IMR-90 (cell line): ENCODE data around the gene KRTAP5-6. TPM values are rescaled to one million over a fixed set of nuclear protein-coding genes. Genes with fewer than 3 reads are reported as not detected.

Source experiments
- ATAC-seq: fragments of 200-7000 bp; cut with Tn5 transposase; 2 replicates; pipeline ENCODE4 v1.9.1; 2020; ENCODE audit warnings: low read depth, mild to moderate bottlenecking, moderate library complexity
- Bru-seq: library from RNA; stranded (reverse); fragments of 400-500 nt; gene quantifications from one replicate; lab custom pipeline; 2021; lab: Mats Ljungman, UMichigan
- BruChase-seq, 2 experiments: library from RNA; stranded (reverse); fragments of 400-500 nt; gene quantifications; one replicate each; lab custom pipeline; 2021; lab: Mats Ljungman, UMichigan
- BruUV-seq: library from RNA; stranded (reverse); fragments of 400-500 nt; replicated peaks from 2 replicates; lab custom pipeline; 2021; lab: Mats Ljungman, UMichigan
- CTCF ChIA-PET: fragments of 300-600 bp; formaldehyde crosslinking; extraction: SDS; loops from one replicate; lab custom pipeline; 2021; ENCODE audit warnings: antibody characterized with exemption; lab: Yijun Ruan, JAX
- POLR2A ChIA-PET: fragments of 300-600 bp; sonication (Branson Sonifier 250); formaldehyde crosslinking; loops from one replicate; lab custom pipeline; 2022; ENCODE audit warnings: antibody characterized with exemption; ENCODE audit not compliant: unreplicated experiment; lab: Charles Lee
- DNase-seq: peaks from one replicate; pipeline ENCODE4 v3.0.0; 2013
- H2AFZ ChIP-seq: replicated peaks from 2 replicates; pipeline ENCODE3; 2013; ENCODE audit warnings: low read length, mild to moderate bottlenecking; ENCODE audit not compliant: poor library complexity
- H2AK5ac ChIP-seq: 2 replicates; pipeline ENCODE4 v1.6.1; 2013; ENCODE audit warnings: low read depth, low read length, inconsistent platforms
- H2AK9ac ChIP-seq: replicated peaks from 2 replicates; pipeline ENCODE3; 2013; ENCODE audit warnings: mild to moderate bottlenecking, low read depth, low read length, moderate library complexity; ENCODE audit not compliant: poor library complexity
- H2BK120ac ChIP-seq: 2 replicates; pipeline ENCODE4 v1.6.1; 2013; ENCODE audit warnings: low read depth, low read length, inconsistent platforms
- H2BK15ac ChIP-seq: 3 replicates; pipeline ENCODE4 v1.6.1; 2013; ENCODE audit warnings: low read depth, low read length, inconsistent platforms
- H2BK20ac ChIP-seq: 2 replicates; pipeline ENCODE4 v1.6.1; 2013; ENCODE audit warnings: low read depth, mild to moderate bottlenecking, inconsistent platforms, low read length, moderate library complexity
- H2BK5ac ChIP-seq: 2 replicates; pipeline ENCODE4 v1.6.1; 2013; ENCODE audit warnings: mild to moderate bottlenecking, low read depth, low read length, inconsistent platforms; ENCODE audit not compliant: poor library complexity, severe bottlenecking
- H3K14ac ChIP-seq: replicated peaks from 2 replicates; pipeline ENCODE4 v1.6.1; 2013; ENCODE audit warnings: low read depth, low read length, inconsistent platforms
- H3K18ac ChIP-seq: 2 replicates; pipeline ENCODE4 v1.6.1; 2013; ENCODE audit warnings: low read depth, low read length, control low read depth
- H3K23ac ChIP-seq: 2 replicates; pipeline ENCODE4 v1.6.1; 2013; ENCODE audit warnings: low read depth, low read length, inconsistent platforms
- H3K27ac ChIP-seq: 2 replicates; pipeline ENCODE4 v1.5.1; 2013; ENCODE audit warnings: mild to moderate bottlenecking, control low read depth, low read length; ENCODE audit not compliant: insufficient read depth
- H3K27me3 ChIP-seq: 2 replicates; pipeline ENCODE4 v1.6.1; 2013; ENCODE audit warnings: low read length; ENCODE audit not compliant: control insufficient read depth, insufficient read depth
- H3K36me3 ChIP-seq: 2 replicates; pipeline ENCODE4 v1.6.1; 2013; ENCODE audit warnings: low read length, mixed read lengths; ENCODE audit not compliant: control insufficient read depth, insufficient read depth
- H3K4ac ChIP-seq: 2 replicates; pipeline ENCODE4 v1.6.1; 2013; ENCODE audit warnings: low read depth, low read length, inconsistent platforms
- H3K4me1 ChIP-seq: 2 replicates; pipeline ENCODE4 v1.6.1; 2013; ENCODE audit warnings: low read length, mixed read lengths; ENCODE audit not compliant: control insufficient read depth, insufficient read depth
- H3K4me2 ChIP-seq: 2 replicates; pipeline ENCODE4 v1.6.1; 2013; ENCODE audit warnings: low read depth, mild to moderate bottlenecking, control low read depth, low read length, moderate library complexity
- H3K4me3 ChIP-seq: 2 replicates; pipeline ENCODE4 v1.5.1; 2013; ENCODE audit warnings: low read depth, mild to moderate bottlenecking, control low read depth, low read length, moderate library complexity; ENCODE audit not compliant: insufficient read depth
- H3K56ac ChIP-seq: 2 replicates; pipeline ENCODE4 v1.6.1; 2013; ENCODE audit warnings: low read length, inconsistent platforms; ENCODE audit not compliant: insufficient read depth; ENCODE audit errors: extremely low read depth
- H3K79me1 ChIP-seq, 2 experiments: 2 replicates each; pipeline ENCODE4 v1.6.1; 2013; ENCODE audit warnings: low read length in 2 of 2, inconsistent platforms in 1 of 2, low read depth in 1 of 2
- H3K9ac ChIP-seq: 2 replicates; pipeline ENCODE4 v1.6.1; 2013; ENCODE audit warnings: low read depth, low read length, control low read depth
- H3K9me1 ChIP-seq: 2 replicates; pipeline ENCODE4 v1.6.1; 2013; ENCODE audit warnings: low read length, inconsistent platforms; ENCODE audit not compliant: insufficient read depth
- H3K9me3 ChIP-seq: 2 replicates; pipeline ENCODE4 v1.6.1; 2013; ENCODE audit warnings: low read length; ENCODE audit not compliant: control insufficient read depth, insufficient read depth
- H4K20me1 ChIP-seq: 2 replicates; pipeline ENCODE4 v1.6.1; 2013; ENCODE audit warnings: low read length, inconsistent platforms; ENCODE audit not compliant: insufficient read depth
- H4K5ac ChIP-seq: 2 replicates; pipeline ENCODE4 v1.6.1; 2013; ENCODE audit warnings: mild to moderate bottlenecking, low read depth, low read length, control low read depth
- H4K8ac ChIP-seq, 2 experiments: 2 replicates each; pipeline ENCODE4 v1.6.1; 2013; ENCODE audit warnings: low read depth in 2 of 2, low read length in 2 of 2, control low read depth in 1 of 2, inconsistent platforms in 1 of 2
- H4K91ac ChIP-seq: 2 replicates; pipeline ENCODE4 v1.6.1; 2013; ENCODE audit warnings: low read depth, low read length, inconsistent platforms; ENCODE audit not compliant: insufficient read depth
- BHLHE40 ChIP-seq: fragments of 150-350 bp; IDR thresholded peaks from 2 replicates; pipeline ENCODE4 v1.6.1; 2016; ENCODE audit warnings: mild to moderate bottlenecking, low read depth, low read length
- CEBPB ChIP-seq: IDR thresholded peaks from 2 replicates; pipeline ENCODE4 v1.6.1; 2012; ENCODE audit warnings: low read depth, low read length, improper control_type of control experiment
- CHD1 ChIP-seq: IDR thresholded peaks from 2 replicates; pipeline ENCODE4 v1.6.1; 2012; ENCODE audit warnings: low read depth, low read length, improper control_type of control experiment
- CTCF ChIP-seq: conservative IDR thresholded peaks from 2 replicates; pipeline ENCODE4 v1.5.1; 2012; ENCODE audit warnings: mild to moderate bottlenecking, low read depth, low read length, improper control_type of control experiment
- ELK1 ChIP-seq: fragments of 150-350 bp; IDR thresholded peaks from 2 replicates; pipeline ENCODE4 v1.6.1; 2016; ENCODE audit warnings: low read depth, mild to moderate bottlenecking, low read length, moderate library complexity, borderline replicate concordance
- FOS ChIP-seq: fragments of 150-350 bp; IDR thresholded peaks from 2 replicates; pipeline ENCODE4 v1.6.1; 2016; ENCODE audit warnings: low read depth, low read length
- MAFK ChIP-seq: IDR thresholded peaks from 2 replicates; pipeline ENCODE4 v1.6.1; 2012; ENCODE audit warnings: low read depth, low read length, improper control_type of control experiment
- MXI1 ChIP-seq: IDR thresholded peaks from 2 replicates; pipeline ENCODE4 v1.6.1; 2012; ENCODE audit warnings: low read depth, mild to moderate bottlenecking, low read length, moderate library complexity, borderline replicate concordance
- NFE2L2 ChIP-seq: fragments of 150-350 bp; IDR thresholded peaks from 2 replicates; pipeline ENCODE4 v1.6.1; 2016; ENCODE audit warnings: low read depth, mild to moderate bottlenecking, low read length
- POLR2A ChIP-seq: IDR thresholded peaks from 2 replicates; pipeline ENCODE4 v1.6.1; 2012; ENCODE audit warnings: mild to moderate bottlenecking, low read depth, low read length
- RAD21 ChIP-seq: IDR thresholded peaks from 2 replicates; pipeline ENCODE4 v1.6.1; 2012; ENCODE audit warnings: low read length, improper control_type of control experiment
- RCOR1 ChIP-seq: IDR thresholded peaks from 2 replicates; pipeline ENCODE4 v1.6.1; 2012; ENCODE audit warnings: mild to moderate bottlenecking, low read length, improper control_type of control experiment; ENCODE audit not compliant: insufficient replicate concordance
- RFX5 ChIP-seq: IDR thresholded peaks from 2 replicates; pipeline ENCODE4 v1.8.0; 2012; ENCODE audit warnings: low read depth, mild to moderate bottlenecking, low read length, moderate library complexity
- SMC3 ChIP-seq: fragments of 150-350 bp; IDR thresholded peaks from 2 replicates; pipeline ENCODE4 v1.6.1; 2016; ENCODE audit warnings: low read depth, mild to moderate bottlenecking, antibody characterized with exemption, low read length, moderate library complexity
- WGBS, 2 experiments: methylation state at CpG; one replicate each; pipeline versions ENCODE4 v1.1.5 to v1.1.7; 2013; ENCODE audit warnings: missing lambda C conversion rate in 2 of 2; ENCODE audit not compliant: insufficient read length in 1 of 2; ENCODE audit errors: extremely low coverage in 2 of 2; 5-methylcytosine and 5-hydroxymethylcytosine counted together
- dilution Hi-C: fragments of 300-500 bp; cut with HindIII; formaldehyde crosslinking; loops from one replicate; pipeline ENCODE4 v1.14.3; 2018; ENCODE audit warnings: low sequenced_read_pairs; ENCODE audit not compliant: unreplicated experiment
- in situ Hi-C: fragments of 300-500 bp; cut with MboI; formaldehyde crosslinking; loops from 3 replicates; pipeline ENCODE4 v1.14.3; 2019; ENCODE audit warnings: low sequenced_read_pairs, inconsistent platforms, mixed read lengths
- intact Hi-C: fragments of 100-400 bp; cut with micrococcal nuclease; formaldehyde crosslinking; loops from 2 replicates; pipeline ENCODE4 v1.10.0; 2022
- long read RNA-seq: library from polyadenylated mRNA; unstranded; transcript quantifications from one replicate; pipeline ENCODE4 v2.0.0, GENCODE V29; 2021; ENCODE audit not compliant: unreplicated experiment
- polyA plus RNA-seq, 3 experiments: library from polyadenylated mRNA; depleted of rRNA; stranded (reverse); fragments of >200 nt; gene quantifications; 2 replicates each; pipeline ENCODE4 v1.2.3, GENCODE V29; 2012; ENCODE audit warnings: low replicate concordance in 1 of 3
- total RNA-seq: library from RNA; depleted of rRNA; stranded (reverse); fragments of >200 nt; gene quantifications from 2 replicates; pipeline ENCODE4 v1.2.3, GENCODE V29; 2012; rRNA removed

KRTAP5-6 gene
- total RNA-seq (not detected in 2 replicates), polyA plus RNA-seq (2012; rRNA removed) (not detected in 2 replicates), Bru-seq, nascent RNA (not detected), BruChase-seq, experiment 1, labeled RNA remaining after a 6-hour chase (not detected), BruChase-seq, experiment 2, labeled RNA remaining after a 2-hour chase (not detected)
- polyA plus RNA-seq (2012; cell fraction: cytosol; rRNA removed) = not detected in 2 replicates
- not detected in 2 replicates for polyA plus RNA-seq (2012; cell fraction: nucleus; rRNA removed; ENCODE audit: low replicate concordance)
- long read RNA-seq = 0 reads

GRCh38 chr11:1696608-1697570, at the start of gene KRTAP5-6:
Gene KRTAP5-6 (plus strand): TSS chr11:1697195. CDS start chr11:1697246, 51 bp downstream.
- H4K5ac ChIP-seq = no peak within 1 kb of the TSS
- no peak within 1 kb of the TSS for H3K4me2 ChIP-seq
- peaks cover 1% of the 10 kb centered on the region; the same call in 1 of the 2 replicates for H3K4me1 ChIP-seq
- WGBS, 2 experiments = 63% methylated on average over 5 of the region's 11 CpGs; no CpG with 5 or more reads in 1 of the 2 experiments
- no peak within 1 kb of the TSS for H3K27ac ChIP-seq
- no peak within 1 kb of the TSS for H3K4ac ChIP-seq
- H3K9ac ChIP-seq = no peak within 1 kb of the TSS
- ChIA-PET POLR2A (no interaction called here), CTCF (no interaction called here)
- H2BK5ac ChIP-seq = no peak within 1 kb of the TSS
- intact Hi-C loops (no loop called here), dilution Hi-C loops (no loop called here), in situ Hi-C loops (loop anchor here (5.0 kb wide), 2 partner anchors 125 to 455 kb away; no protein-coding TSS in a partner anchor)
- H2BK120ac ChIP-seq = no peak within 1 kb of the TSS
- H3K27me3 ChIP-seq = peaks cover 53% of the 10 kb centered on the region
- H3K36me3 ChIP-seq = no peaks in the 10 kb centered on the region
- H3K79me1 ChIP-seq = no peaks in the 10 kb centered on the region
- ATAC-seq = no peak
- H3K4me3 ChIP-seq = no peak within 1 kb of the TSS
- peaks cover 3% of the 10 kb centered on the region for H3K9me3 ChIP-seq
- no peak within 1 kb of the TSS for H2AK5ac ChIP-seq
- no peak within 1 kb of the TSS for H3K18ac ChIP-seq
- no peak within 1 kb of the TSS for H3K23ac ChIP-seq
- H3K14ac ChIP-seq = no peak within 1 kb of the TSS
- H3K9me1 ChIP-seq = no peaks in the 10 kb centered on the region
- H2BK15ac ChIP-seq = no peak within 1 kb of the TSS
- H4K20me1 ChIP-seq = no peaks in the 10 kb centered on the region
- H4K8ac ChIP-seq = no peak within 1 kb of the TSS
- no peak within 1 kb of the TSS for H2AK9ac ChIP-seq
- no peak within 1 kb of the TSS for H4K91ac ChIP-seq
- H2AFZ ChIP-seq = no peak within 1 kb of the TSS
- DNase-seq = no peak
- H3K56ac ChIP-seq = no peak within 1 kb of the TSS
- H2BK20ac ChIP-seq = no peak within 1 kb of the TSS
- BruUV-seq = no TSS peak
- no peak for TF ChIP-seq CHD1
- TF ChIP-seq CTCF = no peak
- TF ChIP-seq FOS = no peak
- TF ChIP-seq POLR2A = no peak
- TF ChIP-seq SMC3 = no peak
- no peak for TF ChIP-seq NFE2L2
- TF ChIP-seq MXI1 = no peak
- TF ChIP-seq BHLHE40 = no peak
- no peak for TF ChIP-seq RAD21
- TF ChIP-seq RFX5 = no peak
- no peak for TF ChIP-seq MAFK
- TF ChIP-seq RCOR1 = no peak
- TF ChIP-seq ELK1 = no peak
- TF ChIP-seq CEBPB = no peak
